HG03108 (cell line): ENCODE data around the gene YEATS2.
"Not testable (repeated sequence)": the region's sequence is repeated elsewhere in the genome, so short reads cannot be mapped to it uniquely, and the experiment has no call there.

ENCODE experiments used
- ATAC-seq: cut with Tn5 transposase; IDR thresholded peaks from one replicate; pipeline ENCODE4 v1.9.1; 2021; ENCODE audit warnings: moderate library complexity; ENCODE audit not compliant: unreplicated experiment

The YEATS2 gene

GRCh38 chr3:183775781-183776180 is 78.2 kb downstream of the YEATS2 start:
- no peak for ATAC-seq

- ATAC-seq = not testable (repeated sequence)
Measured at GRCh38 chr3:183776451-183776850, 78.9 kb downstream of the YEATS2 start.

GRCh38 chr3:183777016-183777618 is 79.5 kb downstream of the YEATS2 start:
- ATAC-seq = no peak

GRCh38 chr3:183779896-183780465 is 82.4 kb downstream of the YEATS2 start:
- ATAC-seq = no peak

GRCh38 chr3:183781246-183781645 is 83.6 kb downstream of the YEATS2 start:
- no peak for ATAC-seq

- no peak for ATAC-seq
Measured at GRCh38 chr3:183782576-183783276, 85.1 kb downstream of the YEATS2 start.

- not testable (repeated sequence) for ATAC-seq
Measured at GRCh38 chr3:183784503-183784902, 86.9 kb downstream of the YEATS2 start.

GRCh38 chr3:183789826-183790225 is 92.2 kb downstream of the YEATS2 start:
- no peak for ATAC-seq

GRCh38 chr3:183790700-183791099 is 93.1 kb downstream of the YEATS2 start:
- no peak for ATAC-seq

- ATAC-seq = no peak
Measured at GRCh38 chr3:183792976-183793375, 95.4 kb downstream of the YEATS2 start.

GRCh38 chr3:183794452-183794851 is 96.9 kb downstream of the YEATS2 start:
- no peak for ATAC-seq

GRCh38 chr3:183796372-183796771 is 98.8 kb downstream of the YEATS2 start:
- no peak for ATAC-seq

GRCh38 chr3:183797996-183798395 is 100.4 kb downstream of the YEATS2 start:
- ATAC-seq = no peak

GRCh38 chr3:183799461-183799860 is 101.9 kb downstream of the YEATS2 start:
- ATAC-seq = no peak

- ATAC-seq = no peak
Measured at GRCh38 chr3:183800243-183800863, 102.8 kb downstream of the YEATS2 start.

- no peak for ATAC-seq
Measured at GRCh38 chr3:183801601-183802000, 104.0 kb downstream of the YEATS2 start.

- ATAC-seq = no peak
Measured at GRCh38 chr3:183802989-183803388, 105.4 kb downstream of the YEATS2 start.

- ATAC-seq = no peak
Measured at GRCh38 chr3:183807209-183807728, 109.7 kb downstream of the YEATS2 start.

GRCh38 chr3:183807881-183808280 is 110.3 kb downstream of the YEATS2 start:
- ATAC-seq = no peak

GRCh38 chr3:183808355-183808754 is 110.8 kb downstream of the YEATS2 start:
- no peak for ATAC-seq

GRCh38 chr3:183809270-183809669 is 111.7 kb downstream of the YEATS2 start:
- no peak for ATAC-seq
